NCI-H524 (cell line): Measurements from ENCODE around the gene FOXP1.

Experiments
- DNase-seq, 2 experiments: peaks; one replicate each; lab custom pipeline; 2025; lab: John Stamatoyannopoulos, UW

Gene FOXP1

GRCh38 chr3:71005702-71006321 is 577.7 kb downstream of the FOXP1 start:
- DNase-seq: no peak

GRCh38 chr3:71003511-71003910 is 580.0 kb downstream of the FOXP1 start:
- DNase-seq: no peak

DNA sequence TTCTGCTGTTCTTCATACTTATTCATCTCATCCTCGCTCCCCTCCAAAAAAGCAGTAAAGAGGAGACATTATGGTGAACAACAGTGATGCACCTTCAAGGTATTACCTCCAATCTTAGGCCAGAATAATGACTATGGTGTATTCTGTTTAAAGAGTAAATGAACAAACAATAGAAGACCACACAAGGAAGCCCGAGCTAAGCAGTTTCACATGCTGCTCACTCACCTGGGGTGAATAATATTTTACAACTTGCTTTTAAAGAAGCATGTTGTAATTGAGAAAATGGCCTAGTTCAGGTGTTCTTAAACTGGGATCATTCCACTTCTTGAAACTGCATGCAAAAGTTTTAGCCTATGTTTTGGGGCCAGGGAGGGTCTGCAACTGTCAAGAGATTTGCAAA is 581.2 kb downstream of the FOXP1 start:
- no peak for DNase-seq

DNA sequence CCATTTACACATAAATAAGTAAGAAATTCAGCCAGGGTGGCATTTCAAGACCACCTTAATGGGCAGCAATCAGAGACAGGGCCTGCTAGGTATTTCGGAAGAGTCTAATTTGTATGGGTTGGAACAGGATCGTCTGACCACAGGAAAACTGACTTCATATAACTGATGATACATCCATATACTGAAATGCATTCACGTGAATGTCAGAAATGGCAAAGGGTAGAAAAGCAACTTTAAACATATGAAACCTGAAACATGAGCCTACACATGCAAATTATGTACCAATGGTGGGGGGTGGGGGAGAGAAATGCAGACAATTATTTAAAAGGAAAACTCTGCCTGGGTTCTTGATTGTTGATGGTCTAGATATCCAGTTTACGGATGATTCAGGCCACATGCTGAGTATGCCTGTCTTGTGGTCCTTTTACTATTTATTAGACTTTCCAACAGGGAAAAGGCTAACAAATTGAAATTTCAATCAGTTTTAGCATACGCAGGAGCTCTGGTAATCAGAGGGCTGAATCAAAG is 582.2 kb downstream of the FOXP1 start:
- DNase-seq: no peak

GRCh38 chr3:71000483-71000882 is 583.0 kb downstream of the FOXP1 start:
- no peak for DNase-seq

DNA sequence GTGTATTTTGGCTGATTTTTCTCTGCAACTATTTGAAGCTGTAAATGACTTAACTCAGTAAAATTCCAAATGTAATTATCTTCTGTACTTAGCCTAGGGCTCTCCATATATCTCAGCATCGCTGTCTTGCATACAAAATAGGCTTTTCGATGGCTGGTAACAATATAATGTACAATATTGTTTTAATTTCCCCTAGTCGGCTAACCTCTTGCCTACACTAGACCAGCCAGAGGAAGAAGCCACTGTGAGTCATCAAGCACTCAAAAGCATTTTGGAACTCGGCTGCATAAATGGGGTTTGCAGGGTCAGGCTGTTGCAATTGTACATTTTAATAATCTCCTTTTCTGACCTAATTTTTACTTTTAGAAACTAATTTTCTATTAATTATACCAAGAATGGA is 583.8 kb downstream of the FOXP1 start:
- DNase-seq: no peak

DNA sequence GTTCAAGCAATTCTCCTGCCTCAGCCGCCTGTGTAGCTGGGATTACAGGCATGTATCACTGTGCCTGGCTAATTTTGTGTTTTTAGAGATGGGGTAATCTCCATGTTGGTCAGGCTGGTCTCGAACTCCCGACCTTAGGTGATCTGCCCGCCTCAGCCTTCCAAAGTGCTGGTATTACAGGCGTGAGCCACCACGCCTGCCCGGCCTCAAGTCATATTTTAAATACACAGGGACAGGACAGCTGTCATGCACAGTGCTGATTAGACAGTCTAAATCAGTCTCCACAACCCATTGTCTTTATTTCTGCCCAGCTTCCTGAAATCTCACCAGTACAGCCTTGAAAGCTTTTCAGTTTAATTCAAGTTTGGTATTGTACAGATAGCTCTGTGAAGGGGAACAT is 587.4 kb downstream of the FOXP1 start:
- no peak for DNase-seq

GRCh38 chr3:70994644-70995043 is 588.9 kb downstream of the FOXP1 start:
- DNase-seq: no peak

DNA sequence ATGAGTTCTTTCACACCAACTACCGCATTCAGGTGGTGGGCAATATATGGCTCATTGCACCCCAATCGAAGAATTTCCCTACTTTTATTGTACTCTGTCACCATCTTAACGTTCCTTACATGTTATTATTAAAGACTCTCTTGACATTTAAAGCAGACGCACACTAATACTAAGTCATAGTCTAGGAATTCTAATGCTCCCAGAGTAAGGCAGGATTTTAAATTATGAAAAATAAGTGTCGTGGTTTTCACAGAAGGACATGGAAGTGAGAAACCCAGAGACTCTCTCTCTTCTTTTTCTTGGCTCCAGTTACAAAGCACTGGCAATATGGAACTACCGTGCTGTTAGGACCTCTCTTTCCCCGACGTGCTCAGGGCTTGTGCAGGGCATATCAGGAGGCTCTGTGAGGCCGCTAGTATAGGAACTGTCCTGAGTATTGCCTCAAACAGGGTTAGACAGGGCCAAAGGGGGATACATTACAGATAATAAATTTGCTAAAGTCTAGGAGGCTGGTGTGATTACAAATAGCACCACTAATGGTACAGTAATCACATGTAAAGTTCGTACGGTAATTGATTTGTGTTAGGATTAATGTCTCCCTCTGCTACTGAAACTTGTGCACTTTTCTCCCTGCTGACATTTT is 590.8 kb downstream of the FOXP1 start:
- no peak for DNase-seq

- DNase-seq: peak in 1 of 2 experiments; percentile 1
These were observed 591.4 kb downstream of the FOXP1 start for GRCh38 chr3:70992131-70992530.

GRCh38 chr3:70990723-70991122 is 592.8 kb downstream of the FOXP1 start:
- no peak for DNase-seq

DNA sequence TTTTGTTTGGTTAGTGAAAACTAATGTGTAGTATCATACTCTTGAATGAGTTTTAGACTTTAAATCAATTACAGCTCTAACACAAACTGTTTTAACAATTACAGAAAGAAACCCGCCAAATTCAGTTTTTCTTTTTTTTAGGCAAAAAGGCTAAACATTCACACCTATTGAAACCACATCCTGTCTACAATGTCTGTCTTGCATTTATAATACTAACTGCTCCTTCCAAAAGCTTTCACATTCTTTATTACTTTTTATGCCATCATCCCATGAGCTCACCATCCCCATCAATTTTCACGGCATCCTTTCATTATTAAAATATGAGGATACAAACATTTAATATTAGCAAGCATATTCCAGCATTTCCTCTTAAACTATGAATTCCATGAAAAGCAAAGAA is 593.3 kb downstream of the FOXP1 start:
- DNase-seq: no peak

GRCh38 chr3:70989174-70989573 is 594.4 kb downstream of the FOXP1 start:
- no peak for DNase-seq

DNA sequence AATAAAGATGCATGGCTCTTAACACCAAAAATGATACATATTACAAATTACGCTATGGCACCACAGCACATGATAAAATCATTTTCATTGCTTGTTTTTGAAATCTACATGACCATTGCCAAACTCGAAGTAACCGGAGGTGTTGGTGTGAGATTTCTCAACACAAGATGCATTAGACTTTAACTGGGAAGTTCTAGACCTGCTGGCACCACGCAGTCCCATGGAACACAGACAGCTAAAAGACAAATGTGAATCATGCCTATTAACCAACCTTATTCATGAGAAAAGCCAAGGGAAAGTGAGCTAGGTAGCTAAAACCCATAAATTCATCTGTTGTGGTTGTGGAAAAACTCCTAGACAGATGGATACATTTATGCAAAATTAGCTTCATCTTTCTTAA is 595.4 kb downstream of the FOXP1 start:
- no peak for DNase-seq

- DNase-seq: no peak
These were observed 598.0 kb downstream of the FOXP1 start for GRCh38 chr3:70985572-70985971.

DNA sequence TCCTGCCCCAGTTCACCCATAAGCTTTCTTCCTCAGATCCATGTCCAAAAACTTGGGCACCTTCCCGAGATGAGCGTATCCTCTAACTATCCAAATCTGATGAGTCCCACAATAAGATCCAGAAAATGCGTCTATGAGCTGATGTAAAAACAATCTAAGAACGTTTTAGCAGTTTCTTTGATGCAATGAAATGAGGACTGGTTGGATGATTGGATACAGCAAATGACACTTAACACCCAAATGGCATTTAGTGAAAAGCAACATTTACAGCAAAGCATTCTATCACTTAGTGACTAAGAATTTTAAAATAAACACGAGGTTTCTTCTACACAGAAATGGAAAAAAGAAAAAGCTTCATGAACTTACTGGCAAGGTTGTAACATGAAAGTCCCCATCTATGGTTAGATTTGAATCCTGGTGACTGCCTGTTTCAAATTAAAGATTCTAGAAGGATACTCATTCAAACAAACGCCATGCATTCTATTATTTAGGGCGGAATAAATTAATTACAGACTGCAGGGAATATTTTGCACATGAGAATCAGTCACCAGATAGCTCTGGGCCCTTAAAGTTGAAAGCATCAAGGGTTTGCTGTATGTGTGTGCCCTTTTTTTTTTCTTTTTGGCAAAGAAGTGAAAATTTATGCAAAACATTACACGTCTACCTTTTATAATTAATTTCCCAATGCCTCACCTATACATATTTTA is 598.6 kb downstream of the FOXP1 start:
- DNase-seq: no peak

DNA sequence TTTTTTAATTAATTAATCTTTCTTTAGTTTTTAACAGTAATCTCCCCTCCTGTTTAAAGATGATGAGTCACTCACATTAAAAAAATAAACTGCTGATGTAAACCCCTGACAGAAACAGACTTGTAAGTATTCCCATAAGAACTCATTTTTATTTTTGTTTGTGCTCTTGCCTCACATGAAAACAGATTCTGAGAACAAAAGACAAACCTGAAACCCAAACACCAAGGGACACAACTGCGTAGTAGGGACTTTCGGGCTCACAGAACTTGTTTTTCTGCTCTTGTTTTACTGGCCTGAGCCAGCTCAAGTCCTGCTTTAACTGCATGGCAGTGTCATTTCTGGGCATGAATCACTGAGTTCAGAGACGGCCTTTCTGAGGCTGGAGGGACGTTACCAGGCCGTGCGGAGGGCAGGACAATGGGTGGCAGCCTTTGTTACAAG is 600.8 kb downstream of the FOXP1 start:
- DNase-seq: no peak

- no peak for DNase-seq
These were observed 601.2 kb downstream of the FOXP1 start for GRCh38 chr3:70982284-70982683.

DNA sequence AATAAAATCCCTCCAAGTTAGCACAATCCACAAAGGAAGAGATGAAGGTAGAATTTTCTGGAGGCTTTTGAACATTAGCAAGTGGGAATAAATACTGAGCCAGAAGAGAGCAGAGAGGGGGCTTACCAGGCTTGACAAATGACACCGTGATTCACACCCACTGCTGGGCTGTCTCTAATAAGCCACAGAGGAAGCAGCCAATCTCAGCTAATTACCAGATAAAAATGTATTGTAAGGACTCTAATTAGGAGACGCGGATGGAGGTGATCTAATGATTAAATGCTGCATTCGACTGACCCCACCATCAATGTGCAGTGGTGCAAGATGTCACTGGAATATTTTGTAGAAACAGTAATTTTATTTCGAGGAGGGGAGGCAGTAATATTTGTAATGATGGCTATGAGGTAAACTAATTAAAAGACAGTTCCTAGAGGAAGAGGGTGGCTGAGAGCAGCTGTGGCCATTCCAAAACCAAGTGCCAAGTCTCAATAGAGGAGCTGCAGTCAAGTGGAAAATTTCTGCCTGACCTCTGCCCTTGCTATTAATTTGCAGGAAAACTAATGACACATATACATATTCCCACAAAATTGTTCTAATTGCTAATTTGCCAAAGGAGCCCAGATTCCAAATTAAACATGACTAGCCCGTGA is 602.2 kb downstream of the FOXP1 start:
- DNase-seq: no peak

GRCh38 chr3:70980646-70981170 is 602.8 kb downstream of the FOXP1 start:
- DNase-seq: no peak

DNA sequence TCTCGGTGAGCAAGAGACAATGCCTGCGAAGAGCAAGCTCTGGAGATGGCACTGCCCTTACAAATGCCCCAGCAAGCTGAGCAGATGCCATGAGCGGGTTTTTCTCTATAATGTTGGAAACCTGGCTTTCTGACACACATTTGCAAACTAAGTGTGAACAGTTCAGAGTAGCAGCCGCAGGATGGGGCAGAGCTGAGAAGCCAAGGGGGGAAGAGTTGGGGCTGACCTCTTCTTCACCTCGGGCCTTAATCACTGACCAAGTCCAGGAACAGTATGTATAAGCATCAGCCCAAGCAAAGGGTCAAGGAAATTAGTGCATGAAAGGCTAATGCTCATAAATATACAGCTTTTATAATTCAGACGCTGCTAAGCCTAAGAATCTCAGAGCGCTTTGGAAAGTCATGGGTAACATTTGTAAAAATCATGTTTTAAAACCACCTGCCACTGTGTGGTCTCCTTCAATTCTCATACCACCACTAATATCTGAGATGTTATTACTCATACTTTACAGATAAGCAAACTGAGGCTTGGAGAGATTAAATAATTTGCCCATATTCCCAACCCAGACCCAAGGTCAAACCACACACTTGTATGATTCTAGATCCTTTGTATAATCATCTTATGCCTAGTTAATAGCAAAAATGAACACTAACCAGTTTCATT is 603.4 kb downstream of the FOXP1 start:
- no peak for DNase-seq

- DNase-seq: no peak
These were observed 605.8 kb downstream of the FOXP1 start for GRCh38 chr3:70977712-70978111.
